Stimulated activated memory B cell treated with anti-CD40 and anti-IgM and Interleukin-4, amounts not matched to agents 10 μg/mL and 1 μg/mL and 100 μg/mL, for 72 hours (primary cell): Measurements from ENCODE around the gene AEBP2.

Experiments
- ATAC-seq: fragments of 150-1000 bp; cut with Tn5 transposase; 2 replicates; pipeline ENCODE4 v1.10.0; 2021
- H3K27ac Mint-ChIP-seq: one replicate; pipeline ENCODE4 v1.8.0; 2022; ENCODE audit warnings: mild to moderate bottlenecking, mixed read lengths
- H3K27me3 Mint-ChIP-seq: one replicate; pipeline ENCODE4 v1.8.0; 2022; ENCODE audit warnings: mixed read lengths
- H3K36me3 Mint-ChIP-seq: one replicate; pipeline ENCODE4 v1.8.0; 2022; ENCODE audit warnings: mixed read lengths
- H3K4me1 Mint-ChIP-seq: one replicate; pipeline ENCODE4 v1.8.0; 2022; ENCODE audit warnings: mixed read lengths
- H3K4me3 Mint-ChIP-seq: one replicate; pipeline ENCODE4 v1.8.0; 2022; ENCODE audit warnings: mild to moderate bottlenecking, moderate library complexity, mixed read lengths
- H3K9me3 Mint-ChIP-seq: one replicate; pipeline ENCODE4 v1.8.0; 2022; ENCODE audit warnings: mixed read lengths

AEBP2 gene

GRCh38 chr12:19435831-19436497 is 3.3 kb upstream of the AEBP2 start:
- Mint-ChIP-seq H3K4me1 (peaks cover 5% of the 10 kb centered on the region), H3K36me3 (peaks cover 7% of the 10 kb centered on the region), H3K4me3 (no peak overlapping the region), H3K27ac (no peak overlapping the region), H3K27me3 (no peaks in the 10 kb centered on the region), H3K9me3 (no peaks in the 10 kb centered on the region)
- no peak for ATAC-seq

GRCh38 chr12:19436931-19437330 is 2.4 kb upstream of the AEBP2 start:
- Mint-ChIP-seq H3K36me3 (peaks cover 7% of the 10 kb centered on the region), H3K27me3 (no peaks in the 10 kb centered on the region), H3K4me1 (peaks cover 14% of the 10 kb centered on the region), H3K9me3 (no peaks in the 10 kb centered on the region), H3K4me3 (no peak overlapping the region), H3K27ac (no peak overlapping the region)
- no peak for ATAC-seq

- Mint-ChIP-seq H3K27ac (no peak overlapping the region), H3K4me1 (peaks cover 19% of the 10 kb centered on the region), H3K9me3 (no peaks in the 10 kb centered on the region), H3K36me3 (peaks cover 7% of the 10 kb centered on the region), H3K27me3 (no peaks in the 10 kb centered on the region), H3K4me3 (no peak overlapping the region)
- ATAC-seq: no peak
Measured at GRCh38 chr12:19437996-19438395, 1.3 kb upstream of the AEBP2 start.

GRCh38 chr12:19440019-19440858 is 947 bp downstream of the AEBP2 start:
- H3K4me1 Mint-ChIP-seq: peaks cover 29% of the 10 kb centered on the region
- peaks cover 13% of the 10 kb centered on the region for H3K36me3 Mint-ChIP-seq
- H3K27me3 Mint-ChIP-seq: no peaks in the 10 kb centered on the region
- H3K9me3 Mint-ChIP-seq: no peaks in the 10 kb centered on the region
- peak overlapping the region; percentile 93 for H3K4me3 Mint-ChIP-seq
- H3K27ac Mint-ChIP-seq: peak overlapping the region; percentile 94
- peak; percentile 75 for ATAC-seq

GRCh38 chr12:19440916-19441315 is 1.6 kb downstream of the AEBP2 start:
- peaks cover 13% of the 10 kb centered on the region for H3K36me3 Mint-ChIP-seq
- H3K4me3 Mint-ChIP-seq: peak overlapping the region; percentile 93
- H3K9me3 Mint-ChIP-seq: no peaks in the 10 kb centered on the region
- peaks cover 32% of the 10 kb centered on the region for H3K4me1 Mint-ChIP-seq
- peak overlapping the region; percentile 94 for H3K27ac Mint-ChIP-seq
- no peaks in the 10 kb centered on the region for H3K27me3 Mint-ChIP-seq
- no peak for ATAC-seq

- Mint-ChIP-seq H3K9me3 (no peaks in the 10 kb centered on the region), H3K27me3 (no peaks in the 10 kb centered on the region), H3K36me3 (peaks cover 18% of the 10 kb centered on the region), H3K27ac (no peak overlapping the region), H3K4me3 (no peak overlapping the region), H3K4me1 (peaks cover 48% of the 10 kb centered on the region)
- no peak for ATAC-seq
Measured at GRCh38 chr12:19443585-19443984, 4.3 kb downstream of the AEBP2 start.

GRCh38 chr12:19444097-19444496 is 4.8 kb downstream of the AEBP2 start:
- H3K27ac Mint-ChIP-seq: no peak overlapping the region
- no peaks in the 10 kb centered on the region for H3K9me3 Mint-ChIP-seq
- H3K36me3 Mint-ChIP-seq: peaks cover 18% of the 10 kb centered on the region
- ATAC-seq: no peak
- H3K4me1 Mint-ChIP-seq: peaks cover 50% of the 10 kb centered on the region
- H3K4me3 Mint-ChIP-seq: no peak overlapping the region
- H3K27me3 Mint-ChIP-seq: no peaks in the 10 kb centered on the region

GRCh38 chr12:19447386-19447785 is 8.1 kb downstream of the AEBP2 start:
- no peak overlapping the region for H3K27ac Mint-ChIP-seq
- no peak for ATAC-seq
- H3K9me3 Mint-ChIP-seq: no peaks in the 10 kb centered on the region
- peaks cover 10% of the 10 kb centered on the region for H3K36me3 Mint-ChIP-seq
- peaks cover 52% of the 10 kb centered on the region for H3K4me1 Mint-ChIP-seq
- H3K27me3 Mint-ChIP-seq: no peaks in the 10 kb centered on the region
- H3K4me3 Mint-ChIP-seq: no peak overlapping the region

GRCh38 chr12:19449814-19450213 is 10.5 kb downstream of the AEBP2 start:
- H3K27me3 Mint-ChIP-seq: no peaks in the 10 kb centered on the region
- H3K4me1 Mint-ChIP-seq: peaks cover 63% of the 10 kb centered on the region
- peaks cover 20% of the 10 kb centered on the region for H3K36me3 Mint-ChIP-seq
- no peak overlapping the region for H3K4me3 Mint-ChIP-seq
- ATAC-seq: no peak
- no peaks in the 10 kb centered on the region for H3K9me3 Mint-ChIP-seq
- H3K27ac Mint-ChIP-seq: no peak overlapping the region

- H3K27ac Mint-ChIP-seq: no peak overlapping the region
- H3K36me3 Mint-ChIP-seq: peaks cover 18% of the 10 kb centered on the region
- H3K9me3 Mint-ChIP-seq: no peaks in the 10 kb centered on the region
- no peak for ATAC-seq
- H3K27me3 Mint-ChIP-seq: no peaks in the 10 kb centered on the region
- H3K4me3 Mint-ChIP-seq: no peak overlapping the region
- peaks cover 58% of the 10 kb centered on the region for H3K4me1 Mint-ChIP-seq
Measured at GRCh38 chr12:19450362-19450761, 11.1 kb downstream of the AEBP2 start.

- H3K27ac Mint-ChIP-seq: no peak overlapping the region
- ATAC-seq: no peak
- no peak overlapping the region for H3K4me3 Mint-ChIP-seq
- peaks cover 19% of the 10 kb centered on the region for H3K36me3 Mint-ChIP-seq
- H3K9me3 Mint-ChIP-seq: no peaks in the 10 kb centered on the region
- H3K4me1 Mint-ChIP-seq: peaks cover 55% of the 10 kb centered on the region
- H3K27me3 Mint-ChIP-seq: no peaks in the 10 kb centered on the region
Measured at GRCh38 chr12:19451196-19451595, 11.9 kb downstream of the AEBP2 start.

- Mint-ChIP-seq H3K4me3 (no peak overlapping the region), H3K27me3 (no peaks in the 10 kb centered on the region), H3K9me3 (no peaks in the 10 kb centered on the region), H3K27ac (no peak overlapping the region), H3K4me1 (peaks cover 61% of the 10 kb centered on the region), H3K36me3 (peaks cover 25% of the 10 kb centered on the region)
- ATAC-seq: no peak
Measured at GRCh38 chr12:19453961-19454360, 14.7 kb downstream of the AEBP2 start.

GRCh38 chr12:19454837-19455236 is 15.5 kb downstream of the AEBP2 start:
- no peak overlapping the region for H3K27ac Mint-ChIP-seq
- H3K27me3 Mint-ChIP-seq: no peaks in the 10 kb centered on the region
- no peak for ATAC-seq
- no peak overlapping the region for H3K4me3 Mint-ChIP-seq
- peaks cover 25% of the 10 kb centered on the region for H3K36me3 Mint-ChIP-seq
- peaks cover 58% of the 10 kb centered on the region for H3K4me1 Mint-ChIP-seq
- H3K9me3 Mint-ChIP-seq: no peaks in the 10 kb centered on the region

GRCh38 chr12:19456176-19456575 is 16.9 kb downstream of the AEBP2 start:
- no peak overlapping the region for H3K27ac Mint-ChIP-seq

GRCh38 chr12:19457561-19457960 is 18.3 kb downstream of the AEBP2 start:
- H3K27me3 Mint-ChIP-seq: no peaks in the 10 kb centered on the region
- peaks cover 25% of the 10 kb centered on the region for H3K36me3 Mint-ChIP-seq
- H3K27ac Mint-ChIP-seq: peak overlapping the region; percentile 57
- peak; percentile 58 for ATAC-seq
- peaks cover 59% of the 10 kb centered on the region for H3K4me1 Mint-ChIP-seq
- no peaks in the 10 kb centered on the region for H3K9me3 Mint-ChIP-seq
- peak overlapping the region; percentile 21 for H3K4me3 Mint-ChIP-seq

More at GRCh38 chr12:19456176-19456575, 16.9 kb downstream of the AEBP2 start:
- Mint-ChIP-seq H3K9me3 (no peaks in the 10 kb centered on the region), H3K4me3 (no peak overlapping the region), H3K36me3 (peaks cover 25% of the 10 kb centered on the region), H3K27me3 (no peaks in the 10 kb centered on the region), H3K4me1 (peaks cover 58% of the 10 kb centered on the region)
- ATAC-seq: no peak

GRCh38 chr12:19458733-19459132 is 19.4 kb downstream of the AEBP2 start:
- no peak for ATAC-seq
- H3K4me1 Mint-ChIP-seq: peaks cover 48% of the 10 kb centered on the region
- no peak overlapping the region for H3K4me3 Mint-ChIP-seq
- H3K36me3 Mint-ChIP-seq: peaks cover 27% of the 10 kb centered on the region
- H3K9me3 Mint-ChIP-seq: no peaks in the 10 kb centered on the region
- H3K27ac Mint-ChIP-seq: peak overlapping the region; percentile 12
- H3K27me3 Mint-ChIP-seq: no peaks in the 10 kb centered on the region
